Activated naive CD4-positive, alpha-beta T cell treated with anti-CD3 and anti-CD28 coated beads, Interleukin-2, amount 10 ng/mL, durations not matched to agents 7 days and 5 days (primary cell): ENCODE results near the gene SUFU.
"Not testable (repeated sequence)": the region's sequence is repeated elsewhere in the genome, so short reads cannot be mapped to it uniquely, and the experiment has no call there.

Source experiments
- CTCF ChIA-PET: fragments of 350-600 bp; sonication (Branson Sonifier 250); formaldehyde crosslinking; loops from one replicate; lab custom pipeline; 2021; ENCODE audit warnings: antibody characterized with exemption; lab: Charles Lee
- DNase-seq: peaks from one replicate; pipeline ENCODE4 v3.0.0-alpha.2; 2020
- H3K27ac Mint-ChIP-seq: one replicate; pipeline ENCODE4 v1.8.0; 2021; ENCODE audit warnings: mild to moderate bottlenecking, moderate library complexity, mixed read lengths
- H3K27me3 Mint-ChIP-seq: one replicate; pipeline ENCODE4 v1.8.0; 2021; ENCODE audit warnings: mild to moderate bottlenecking, mixed read lengths
- H3K36me3 Mint-ChIP-seq: one replicate; pipeline ENCODE4 v1.8.0; 2021; ENCODE audit warnings: mixed read lengths
- H3K4me1 Mint-ChIP-seq: one replicate; pipeline ENCODE4 v1.8.0; 2021; ENCODE audit warnings: mixed read lengths
- H3K4me3 Mint-ChIP-seq: one replicate; pipeline ENCODE4 v1.8.0; 2021; ENCODE audit warnings: mild to moderate bottlenecking, moderate library complexity, mixed read lengths
- H3K9me3 Mint-ChIP-seq: one replicate; pipeline ENCODE4 v1.8.0; 2021; ENCODE audit warnings: mixed read lengths

The SUFU gene

DNA sequence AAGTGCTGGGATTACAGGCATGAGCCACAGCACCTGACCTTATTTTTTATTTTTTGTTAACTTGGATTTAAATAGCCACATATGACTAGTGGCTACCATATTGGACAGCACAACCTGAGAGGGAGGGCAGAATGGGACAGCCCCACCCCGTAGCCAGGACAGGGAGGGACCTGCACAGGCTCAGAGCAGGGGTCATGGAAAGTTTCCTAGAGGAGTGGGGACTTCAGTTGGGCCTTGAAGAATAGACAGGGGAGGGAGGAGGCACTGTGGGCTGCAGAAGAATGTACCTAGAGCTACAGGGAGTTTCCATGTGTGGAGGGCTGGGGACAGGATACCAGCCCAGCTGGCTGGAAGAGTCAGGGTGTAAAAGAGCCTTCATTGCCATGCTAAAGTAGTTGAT, 149.3 kb downstream of the SUFU start:
- no peaks in the 10 kb centered on the region for H3K27me3 Mint-ChIP-seq
- H3K4me1 Mint-ChIP-seq: peaks cover 65% of the 10 kb centered on the region
- peaks cover 43% of the 10 kb centered on the region for H3K36me3 Mint-ChIP-seq
- no peak overlapping the region for H3K27ac Mint-ChIP-seq
- no peak for DNase-seq
- no peaks in the 10 kb centered on the region for H3K9me3 Mint-ChIP-seq
- no peak overlapping the region for H3K4me3 Mint-ChIP-seq
- CTCF ChIA-PET: interaction anchor here (1.6 to 2.8 kb wide), 3 partner anchors 8 to 22 kb away, joined by 4 to 14 read pairs (median 9); partner anchors contain the start of gene TRIM8

DNA sequence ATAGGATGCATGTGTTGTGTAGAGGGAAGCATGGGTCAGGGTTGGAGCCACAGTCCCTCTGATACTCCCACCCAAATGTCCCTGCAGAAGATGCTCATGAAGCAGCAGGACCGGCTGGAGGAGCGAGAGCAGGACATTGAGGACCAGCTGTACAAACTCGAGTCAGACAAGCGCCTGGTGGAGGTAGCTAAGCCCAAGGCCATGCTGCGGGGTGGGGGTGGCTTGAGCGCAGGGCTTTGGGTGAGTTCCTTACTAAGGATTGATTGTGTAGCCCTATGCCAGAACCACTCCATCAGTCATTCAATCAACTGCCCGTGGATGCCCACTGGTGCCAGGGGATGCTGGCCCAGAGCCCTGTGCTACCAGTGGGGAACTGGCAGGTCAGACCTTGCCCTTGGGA, 150.8 kb downstream of the SUFU start:
- no peak overlapping the region for H3K4me3 Mint-ChIP-seq
- H3K36me3 Mint-ChIP-seq: peaks cover 50% of the 10 kb centered on the region
- peak overlapping the region; percentile 68 for H3K27ac Mint-ChIP-seq
- no peaks in the 10 kb centered on the region for H3K27me3 Mint-ChIP-seq
- H3K9me3 Mint-ChIP-seq: no peaks in the 10 kb centered on the region
- peaks cover 64% of the 10 kb centered on the region for H3K4me1 Mint-ChIP-seq
- no peak for DNase-seq
- CTCF ChIA-PET: interaction anchor here (1.6 kb wide), 1 partner anchor 10 kb away, joined by 4 read pairs; the partner anchor contains the start of gene TRIM8

DNA sequence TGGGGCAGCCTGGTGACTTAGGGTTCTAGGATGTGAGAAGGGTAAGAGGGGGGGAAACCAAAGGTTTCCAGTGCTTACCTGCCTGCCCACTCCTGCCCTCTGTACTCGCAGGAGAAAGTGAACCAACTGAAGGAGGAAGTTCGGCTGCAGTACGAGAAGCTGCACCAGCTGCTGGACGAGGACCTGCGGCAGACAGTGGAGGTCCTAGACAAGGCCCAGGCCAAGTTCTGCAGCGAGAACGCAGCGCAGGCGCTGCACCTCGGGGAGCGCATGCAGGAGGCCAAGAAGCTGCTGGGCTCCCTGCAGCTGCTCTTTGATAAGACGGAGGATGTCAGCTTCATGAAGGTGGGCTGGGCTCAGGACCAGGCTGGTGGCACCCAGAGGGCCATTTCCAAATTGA, 151.2 kb downstream of the SUFU start:
- Mint-ChIP-seq H3K27me3 (no peaks in the 10 kb centered on the region), H3K36me3 (peaks cover 50% of the 10 kb centered on the region), H3K9me3 (no peaks in the 10 kb centered on the region), H3K27ac (no peak overlapping the region), H3K4me1 (peaks cover 64% of the 10 kb centered on the region), H3K4me3 (no peak overlapping the region)
- DNase-seq: no peak
- CTCF ChIA-PET: interaction anchor here (1.6 kb wide), 1 partner anchor 10 kb away, joined by 4 read pairs; the partner anchor contains the start of gene TRIM8

DNA sequence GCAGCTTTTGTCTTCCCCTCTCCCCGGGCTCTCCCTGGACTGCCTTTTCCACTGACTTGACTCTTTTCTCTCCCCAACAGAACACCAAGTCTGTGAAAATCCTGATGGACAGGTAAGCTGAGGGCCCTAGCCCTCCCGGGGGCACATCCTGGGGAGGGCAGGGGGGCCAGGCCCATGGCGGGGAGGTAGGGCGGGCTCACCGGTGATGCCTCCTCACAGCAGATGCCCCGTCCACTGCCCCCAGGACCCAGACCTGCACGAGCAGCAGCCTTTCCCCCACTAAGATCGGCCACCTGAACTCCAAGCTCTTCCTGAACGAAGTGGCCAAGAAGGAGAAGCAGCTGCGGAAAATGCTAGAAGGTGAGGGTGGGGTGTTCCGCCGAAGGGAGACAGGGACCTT, 152.3 kb downstream of the SUFU start:
- no peaks in the 10 kb centered on the region for H3K27me3 Mint-ChIP-seq

DNA sequence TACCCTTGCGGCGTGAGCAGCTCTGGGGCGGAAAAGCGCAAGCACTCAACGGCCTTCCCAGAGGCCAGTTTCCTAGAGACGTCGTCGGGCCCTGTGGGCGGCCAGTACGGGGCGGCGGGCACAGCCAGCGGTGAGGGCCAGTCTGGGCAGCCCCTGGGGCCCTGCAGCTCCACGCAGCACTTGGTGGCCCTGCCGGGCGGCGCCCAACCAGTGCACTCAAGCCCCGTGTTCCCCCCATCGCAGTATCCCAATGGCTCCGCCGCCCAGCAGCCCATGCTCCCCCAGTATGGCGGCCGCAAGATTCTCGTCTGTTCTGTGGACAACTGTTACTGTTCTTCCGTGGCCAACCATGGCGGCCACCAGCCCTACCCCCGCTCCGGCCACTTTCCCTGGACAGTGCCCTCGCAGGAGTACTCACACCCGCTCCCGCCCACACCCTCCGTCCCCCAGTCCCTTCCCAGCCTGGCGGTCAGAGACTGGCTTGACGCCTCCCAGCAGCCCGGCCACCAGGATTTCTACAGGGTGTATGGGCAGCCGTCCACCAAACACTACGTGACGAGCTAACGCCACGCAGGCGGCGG, 153.1 kb downstream of the SUFU start:
- Mint-ChIP-seq H3K27ac (no peak overlapping the region), H3K27me3 (no peaks in the 10 kb centered on the region), H3K36me3 (peaks cover 50% of the 10 kb centered on the region), H3K9me3 (no peaks in the 10 kb centered on the region), H3K4me1 (peaks cover 64% of the 10 kb centered on the region), H3K4me3 (no peak overlapping the region)
- CTCF ChIA-PET: interaction anchor here (1.2 to 1.8 kb wide), 2 partner anchors 11 to 12 kb away, joined by 3 to 6 read pairs; partner anchors contain the start of gene TRIM8
- DNase-seq: no peak

More for the DNA sequence above, 152.3 kb downstream of the SUFU start:
- Mint-ChIP-seq H3K4me1 (peaks cover 64% of the 10 kb centered on the region), H3K27ac (no peak overlapping the region), H3K4me3 (no peak overlapping the region), H3K9me3 (no peaks in the 10 kb centered on the region), H3K36me3 (peaks cover 50% of the 10 kb centered on the region)
- CTCF ChIA-PET: interaction anchor here (1.2 kb wide), 1 partner anchor 10 kb away, joined by 3 read pairs; no protein-coding TSS in a partner anchor
- no peak for DNase-seq

DNA sequence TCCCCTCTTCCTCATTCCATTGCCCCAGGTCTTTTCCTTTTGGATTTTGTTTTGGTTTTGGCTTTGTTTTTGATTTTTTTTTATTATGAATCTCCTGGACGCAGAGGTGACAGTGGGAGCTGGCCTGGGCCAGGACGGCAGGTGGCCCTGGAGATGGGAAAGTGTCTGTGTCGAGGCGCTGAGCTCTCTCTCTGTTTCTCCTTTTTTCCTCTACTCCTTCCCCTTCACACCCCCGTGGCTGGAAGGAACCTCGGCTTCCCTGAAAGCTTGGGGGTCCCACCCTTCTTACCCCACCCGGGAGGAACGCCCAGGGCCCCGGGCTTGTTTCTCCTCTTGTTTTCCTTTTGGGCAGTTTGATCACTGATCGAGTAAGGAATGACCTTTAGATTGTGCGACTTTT, 153.7 kb downstream of the SUFU start:
- Mint-ChIP-seq H3K4me1 (peaks cover 62% of the 10 kb centered on the region), H3K4me3 (no peak overlapping the region), H3K9me3 (no peaks in the 10 kb centered on the region), H3K36me3 (peaks cover 45% of the 10 kb centered on the region), H3K27ac (peak overlapping the region; percentile 52), H3K27me3 (no peaks in the 10 kb centered on the region)
- CTCF ChIA-PET: interaction anchor here (1.8 kb wide), 1 partner anchor 12 kb away, joined by 6 read pairs; the partner anchor contains the start of gene TRIM8
- DNase-seq: no peak

DNA sequence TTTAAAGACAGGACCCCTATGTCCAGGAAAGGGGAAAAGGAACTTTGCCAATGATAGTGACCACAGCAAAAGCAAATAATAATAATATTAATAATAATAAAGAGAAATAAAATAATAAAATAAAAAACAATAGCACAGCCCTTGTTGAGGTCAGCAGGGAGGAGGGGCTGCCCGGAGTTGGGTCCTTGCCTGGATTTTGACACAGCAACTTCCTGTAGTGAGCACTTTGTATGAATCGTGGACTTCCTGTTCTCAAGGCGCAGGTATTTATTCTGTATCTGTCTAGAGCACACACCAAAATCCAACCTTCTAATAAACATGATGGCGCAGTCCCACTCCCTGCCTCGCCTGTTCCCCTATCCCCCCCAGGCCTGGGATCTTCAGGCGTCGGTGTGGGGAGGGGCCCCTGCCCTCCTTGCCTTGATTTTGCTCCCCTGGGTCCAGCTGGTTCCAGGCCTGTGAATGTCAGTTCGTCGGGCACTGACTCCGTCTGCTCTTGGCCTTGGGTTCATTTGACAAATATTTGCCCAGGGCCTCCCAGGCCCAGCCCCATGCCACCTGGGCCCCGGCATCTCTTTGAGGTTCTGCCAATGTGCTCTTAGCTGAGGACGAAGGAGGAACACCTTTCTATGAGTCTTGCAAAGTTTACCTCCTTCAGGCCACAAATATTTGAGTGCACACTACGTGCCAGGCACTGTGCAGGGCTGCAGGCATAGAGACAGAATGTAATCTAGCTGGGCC, 154.4 kb downstream of the SUFU start:
- DNase-seq: no peak
- Mint-ChIP-seq H3K27ac (peak overlapping the region; percentile 70), H3K36me3 (peaks cover 41% of the 10 kb centered on the region), H3K9me3 (no peaks in the 10 kb centered on the region), H3K27me3 (no peaks in the 10 kb centered on the region), H3K4me1 (peaks cover 58% of the 10 kb centered on the region), H3K4me3 (no peak overlapping the region)
- CTCF ChIA-PET: interaction anchor here (0.7 to 1.8 kb wide), 3 partner anchors 8 to 16 kb away, joined by 3 to 6 read pairs (median 5); partner anchors contain the start of gene TRIM8

DNA sequence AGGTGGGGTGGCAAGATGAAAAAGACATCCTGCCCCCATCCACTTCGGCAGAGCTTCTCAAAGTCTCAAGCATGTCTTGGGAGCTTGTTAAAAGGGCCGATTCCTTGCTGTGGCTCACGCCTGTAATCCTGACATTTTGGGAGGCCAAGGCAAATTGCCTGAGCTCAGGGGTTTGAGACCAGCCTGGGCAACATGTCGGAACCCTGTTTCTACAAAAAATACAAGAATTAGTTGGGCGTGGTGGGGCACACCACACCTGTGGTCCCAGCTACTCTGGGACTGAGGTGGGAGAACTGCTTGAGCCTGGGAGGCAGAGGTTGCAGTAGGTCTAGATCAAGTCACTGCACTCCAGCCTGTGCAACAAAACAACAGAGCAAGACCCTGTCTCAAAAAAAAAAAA, 155.0 kb downstream of the SUFU start:
- H3K4me3 Mint-ChIP-seq: no peak overlapping the region
- CTCF ChIA-PET: interaction anchor here (0.7 to 1.8 kb wide), 3 partner anchors 9 to 15 kb away, joined by 3 to 6 read pairs (median 5); partner anchors contain the start of gene TRIM8
- DNase-seq: no peak
- H3K4me1 Mint-ChIP-seq: peaks cover 51% of the 10 kb centered on the region
- H3K27ac Mint-ChIP-seq: peak overlapping the region; percentile 70
- peaks cover 34% of the 10 kb centered on the region for H3K36me3 Mint-ChIP-seq
- H3K27me3 Mint-ChIP-seq: no peaks in the 10 kb centered on the region
- no peaks in the 10 kb centered on the region for H3K9me3 Mint-ChIP-seq

DNA sequence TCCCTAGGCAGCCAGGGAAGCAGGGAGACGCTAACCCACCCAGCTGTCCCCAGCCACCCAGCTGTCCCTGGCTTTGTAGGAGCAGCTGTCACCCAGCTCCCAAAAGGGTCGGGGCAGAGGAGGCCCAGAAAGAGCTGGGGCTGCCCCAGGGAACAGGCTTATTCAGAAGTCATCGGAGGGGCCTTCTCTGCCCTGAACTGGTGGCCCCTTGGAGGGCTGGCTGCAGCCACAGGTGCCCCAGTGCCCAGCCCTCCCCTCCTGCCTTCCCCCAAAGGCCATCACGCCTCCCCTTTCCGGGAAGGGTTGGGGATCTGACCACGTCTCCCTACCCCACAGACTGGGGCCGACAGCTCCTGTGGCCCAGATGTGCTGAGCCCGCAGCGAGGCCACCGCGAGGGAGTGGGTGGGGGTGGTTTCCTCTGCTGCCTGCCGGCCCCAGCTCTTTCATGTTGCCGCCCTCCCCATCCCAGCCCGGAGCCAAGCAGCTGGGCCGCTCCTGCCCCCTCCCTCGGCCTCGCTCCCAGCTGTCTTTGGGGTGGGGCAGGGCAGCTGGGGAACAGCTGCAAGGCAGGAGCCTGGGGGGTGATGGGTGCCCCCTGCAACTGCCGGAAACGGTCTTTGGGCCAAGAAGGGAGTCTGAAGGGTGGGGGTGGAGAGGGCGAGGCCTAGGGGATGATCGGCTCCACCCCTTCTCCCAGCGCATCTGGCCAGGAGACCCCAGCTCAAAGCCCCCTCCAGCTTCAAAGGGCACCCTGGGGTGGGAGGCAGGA, 157.3 kb downstream of the SUFU start:
- peak overlapping the region; percentile 87 for H3K27ac Mint-ChIP-seq
- DNase-seq: peak; percentile 80
- H3K27me3 Mint-ChIP-seq: no peaks in the 10 kb centered on the region
- peak overlapping the region; percentile 37 for H3K4me3 Mint-ChIP-seq
- CTCF ChIA-PET: interaction anchor here (0.6 to 2.2 kb wide), 8 partner anchors 9 to 53 kb away, joined by 3 to 12 read pairs (median 4); partner anchors contain the start of genes ARL3, SFXN2 and TRIM8
- H3K9me3 Mint-ChIP-seq: no peaks in the 10 kb centered on the region
- H3K36me3 Mint-ChIP-seq: peaks cover 20% of the 10 kb centered on the region
- peaks cover 49% of the 10 kb centered on the region for H3K4me1 Mint-ChIP-seq

DNA sequence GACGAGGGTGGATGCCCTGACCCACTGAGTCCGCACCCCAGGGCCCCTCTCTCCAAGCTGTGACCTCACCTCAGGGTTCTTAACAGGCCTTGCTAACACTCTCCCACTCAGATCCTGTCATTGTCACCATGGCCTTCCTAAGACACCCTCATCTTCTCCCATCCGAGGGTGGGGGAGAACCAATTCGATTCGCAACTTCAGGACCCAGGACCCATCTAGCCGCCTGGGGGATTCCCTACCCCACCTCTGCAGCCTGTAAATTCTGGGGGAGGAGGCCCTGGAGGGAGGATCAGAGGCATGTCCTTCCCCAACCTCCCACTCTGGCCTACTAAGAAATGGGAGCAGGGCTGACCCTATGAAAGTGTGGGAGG, 157.9 kb downstream of the SUFU start:
- Mint-ChIP-seq H3K36me3 (peaks cover 18% of the 10 kb centered on the region), H3K4me3 (peak overlapping the region; percentile 31), H3K9me3 (no peaks in the 10 kb centered on the region), H3K27me3 (no peaks in the 10 kb centered on the region), H3K27ac (peak overlapping the region; percentile 87), H3K4me1 (peaks cover 49% of the 10 kb centered on the region)
- DNase-seq: no peak
- CTCF ChIA-PET: interaction anchor here (1.0 to 2.2 kb wide), 5 partner anchors 9 to 52 kb away, joined by 3 to 12 read pairs (median 5); partner anchors contain the start of genes ARL3 and SFXN2

DNA sequence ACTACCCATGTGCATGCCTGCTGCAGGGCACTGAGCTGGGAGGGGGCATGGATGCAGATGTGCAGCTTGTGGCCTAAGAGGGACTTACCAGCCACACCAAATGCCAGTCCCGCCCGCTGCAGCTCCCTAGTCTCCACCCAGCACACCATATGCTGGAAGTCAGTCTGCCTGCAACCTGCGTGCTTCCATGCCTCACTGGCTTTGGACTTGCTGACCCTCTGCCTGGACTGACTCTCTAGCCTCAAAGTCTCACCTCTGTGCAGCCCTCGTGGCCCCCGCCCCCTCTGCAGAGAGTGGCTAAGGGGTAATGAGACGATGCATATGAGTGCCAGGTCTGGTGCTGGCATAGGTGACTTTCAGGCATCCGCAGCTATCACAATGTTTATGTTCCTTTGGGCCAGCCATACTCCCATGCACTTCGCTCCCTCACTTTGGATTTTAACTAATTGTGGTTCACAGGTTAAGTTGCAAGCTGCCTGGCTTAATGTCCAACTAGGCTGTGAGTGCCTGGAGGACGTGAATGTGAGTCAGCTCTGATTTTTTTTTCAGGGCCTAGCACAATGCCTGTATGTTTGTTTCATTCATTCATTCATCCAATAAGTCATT, 162.2 kb downstream of the SUFU start:
- Mint-ChIP-seq H3K27ac (peak overlapping the region; percentile 58), H3K9me3 (no peaks in the 10 kb centered on the region), H3K4me1 (peaks cover 32% of the 10 kb centered on the region), H3K27me3 (no peaks in the 10 kb centered on the region), H3K4me3 (no peak overlapping the region), H3K36me3 (no peaks in the 10 kb centered on the region)
- CTCF ChIA-PET: interaction anchor here (1.1 to 1.2 kb wide), 2 partner anchors 15 to 22 kb away, joined by 3 read pairs; partner anchors contain the start of gene TRIM8
- no peak for DNase-seq

DNA sequence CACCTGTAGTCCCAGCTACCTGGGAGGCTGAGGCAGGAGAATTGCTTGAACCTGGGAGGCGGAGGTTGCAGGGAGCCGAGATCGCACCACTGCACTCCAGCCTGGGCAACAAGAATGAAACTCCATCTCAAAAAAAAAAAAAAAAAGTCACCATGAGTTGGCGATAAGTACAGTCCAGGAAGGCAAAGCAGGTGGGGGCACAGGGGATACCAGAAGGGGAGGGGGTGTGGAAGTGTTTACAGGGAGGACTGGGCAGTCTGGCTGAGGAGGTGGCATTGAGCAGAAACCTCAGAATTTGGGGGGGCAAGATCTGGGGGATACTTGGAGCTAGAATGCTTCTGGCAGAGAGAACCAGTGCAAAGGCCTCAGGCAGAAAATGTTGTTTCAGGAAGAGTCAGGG, 163.6 kb downstream of the SUFU start:
- peaks cover 19% of the 10 kb centered on the region for H3K4me1 Mint-ChIP-seq
- H3K36me3 Mint-ChIP-seq, H3K9me3 Mint-ChIP-seq, CTCF ChIA-PET, H3K4me3 Mint-ChIP-seq, DNase-seq, H3K27ac Mint-ChIP-seq, H3K27me3 Mint-ChIP-seq: not testable (repeated sequence)

DNA sequence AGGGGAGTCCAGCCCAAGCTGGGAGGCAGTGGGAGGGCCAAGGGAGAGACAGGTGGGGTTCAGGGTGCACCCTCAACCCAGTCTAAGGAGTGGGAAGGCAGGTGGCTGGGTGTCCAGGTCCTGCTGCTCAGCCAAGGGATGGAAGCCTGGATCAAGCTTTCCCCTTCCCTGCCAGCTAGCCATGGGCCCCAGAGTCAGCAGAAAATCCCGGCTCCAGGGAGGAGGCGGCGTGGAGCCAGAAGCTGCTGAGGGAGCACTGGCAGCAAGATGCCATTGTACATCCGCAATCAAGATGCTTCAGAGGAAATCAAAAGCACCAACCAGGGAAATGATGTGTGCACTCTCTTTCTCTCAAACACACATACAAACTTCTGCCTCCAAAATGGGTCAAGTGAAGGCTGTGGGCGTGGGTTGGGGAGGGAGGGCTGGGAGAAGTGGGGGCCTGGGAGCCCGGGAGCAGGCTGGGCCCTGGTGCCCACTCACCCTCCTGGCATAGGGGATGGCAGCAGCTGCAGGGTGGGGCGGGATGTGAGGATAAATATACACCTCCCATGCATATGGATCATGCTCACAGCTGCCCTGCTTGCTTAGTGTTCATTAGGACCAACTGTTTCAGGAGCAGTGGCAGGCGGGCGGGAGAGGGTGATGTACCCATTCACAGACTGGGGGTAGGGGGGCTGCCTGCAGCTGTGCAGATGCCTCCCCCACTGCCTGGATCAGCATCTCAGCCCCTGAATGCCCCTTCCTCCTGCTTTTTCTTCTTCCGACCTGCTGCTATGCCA, 164.7 kb downstream of the SUFU start:
- H3K9me3 Mint-ChIP-seq: no peaks in the 10 kb centered on the region
- no peak overlapping the region for H3K4me3 Mint-ChIP-seq
- no peak overlapping the region for H3K27ac Mint-ChIP-seq
- no peaks in the 10 kb centered on the region for H3K27me3 Mint-ChIP-seq
- DNase-seq: no peak
- no peaks in the 10 kb centered on the region for H3K36me3 Mint-ChIP-seq
- CTCF ChIA-PET: interaction anchor here (0.6 to 3.3 kb wide), 3 partner anchors 16 to 41 kb away, joined by 4 to 14 read pairs (median 14); partner anchors contain the start of gene TRIM8
- H3K4me1 Mint-ChIP-seq: peaks cover 26% of the 10 kb centered on the region
